Panc1 (cell line): ENCODE data around the gene HRH2. TPM values are rescaled to one million over a fixed set of nuclear protein-coding genes. Genes with fewer than 3 reads are reported as not detected.

ENCODE experiments used
- ATAC-seq: fragments of 200-7000 bp; cut with Tn5 transposase; 2 replicates; pipeline ENCODE4 v1.9.1; 2020; ENCODE audit warnings: mild to moderate bottlenecking, moderate library complexity
- BruUV-seq: library from RNA; stranded (reverse); fragments of 400-500 nt; replicated peaks from 2 replicates; lab custom pipeline; 2021; lab: Mats Ljungman, UMichigan
- CTCF ChIA-PET: fragments of 300-600 bp; sonication (Branson Sonifier 250); formaldehyde crosslinking; loops from one replicate; lab custom pipeline; 2022; ENCODE audit warnings: antibody characterized with exemption; lab: Charles Lee
- POLR2A ChIA-PET: fragments of 300-600 bp; sonication (Branson Sonifier 250); formaldehyde crosslinking; loops from one replicate; lab custom pipeline; 2022; ENCODE audit warnings: antibody characterized with exemption; lab: Charles Lee
- DNase-seq: peaks from one replicate; pipeline ENCODE4 v3.0.0-alpha.2; 2010; ENCODE audit warnings: low read depth, low spot score
- H3K27ac ChIP-seq: 2 replicates; pipeline ENCODE4 v1.5.1; 2011; ENCODE audit warnings: mild to moderate bottlenecking, low read length, inconsistent platforms
- H3K27me3 ChIP-seq: fragments of 200-500 bp; sonication (Bioruptor generic); 2 replicates; pipeline ENCODE4 v1.6.0; 2014; ENCODE audit warnings: low read length, inconsistent platforms; ENCODE audit not compliant: control insufficient read depth, insufficient read depth
- H3K36me3 ChIP-seq: fragments of 200-500 bp; sonication (Bioruptor generic); 2 replicates; pipeline ENCODE4 v1.5.1; 2014; ENCODE audit warnings: inconsistent platforms, mild to moderate bottlenecking, low read length, moderate library complexity; ENCODE audit not compliant: control insufficient read depth, insufficient read depth
- H3K4me1 ChIP-seq: 2 replicates; pipeline ENCODE4 v1.5.1; 2011; ENCODE audit warnings: inconsistent platforms, mild to moderate bottlenecking, low read length, moderate library complexity; ENCODE audit not compliant: control insufficient read depth, insufficient read depth
- H3K4me3 ChIP-seq, 2 experiments: 2 replicates each; pipeline ENCODE4 v1.5.1; 2011 to 2012; ENCODE audit warnings: low read depth in 2 of 2, low read length in 2 of 2, mild to moderate bottlenecking in 2 of 2, inconsistent platforms in 1 of 2, moderate library complexity in 1 of 2
- H3K9me3 ChIP-seq: fragments of 200-500 bp; sonication (Bioruptor generic); 2 replicates; pipeline ENCODE4 v1.5.1; 2014; ENCODE audit warnings: low read depth, mild to moderate bottlenecking, inconsistent platforms, low read length, moderate library complexity; ENCODE audit not compliant: control insufficient read depth, insufficient read depth
- POLR2AphosphoS5 ChIP-seq: IDR thresholded peaks from 2 replicates; pipeline ENCODE4 v1.6.1; 2012; ENCODE audit warnings: mild to moderate bottlenecking, low read depth, low read length, moderate library complexity
- SIN3A ChIP-seq: IDR thresholded peaks from 2 replicates; pipeline ENCODE4 v1.6.1; 2012; ENCODE audit warnings: low read depth, mild to moderate bottlenecking, low read length, moderate library complexity, borderline replicate concordance; ENCODE audit not compliant: insufficient read depth
- TCF7L2 ChIP-seq: IDR thresholded peaks from 2 replicates; pipeline ENCODE4 v1.6.1; 2011; ENCODE audit warnings: mild to moderate bottlenecking, low read depth, low read length, inconsistent platforms
- in situ Hi-C: cut with HindIII; loops from 2 replicates; pipeline ENCODE4 v1.10.0; 2016; ENCODE audit warnings: low sequenced_read_pairs, low pct_unique_long_range_greater_than_20kb
- intact Hi-C: fragments of 100-400 bp; cut with micrococcal nuclease; formaldehyde crosslinking; loops from one replicate; pipeline ENCODE4 v1.10.0; 2022; ENCODE audit not compliant: unreplicated experiment
- total RNA-seq: library from RNA; stranded (reverse); gene quantifications from one replicate; pipeline ENCODE4 v1.2.1, GENCODE V29; 2021; ENCODE audit not compliant: unreplicated experiment
- TF ChIP-seq, protein P1 (sequence below): fragments of 450-650 bp; IDR thresholded peaks from 2 replicates; pipeline ENCODE4 v1.5.1; 2017; ENCODE audit warnings: mild to moderate bottlenecking
- TF ChIP-seq, protein P2 (sequence below), 2 experiments: IDR thresholded peaks; 2 replicates each; pipeline ENCODE4 v1.6.1; 2011 to 2012; ENCODE audit warnings: low read depth in 2 of 2, control low read depth in 1 of 2, low read length in 1 of 2, mild to moderate bottlenecking in 1 of 2, moderate library complexity in 1 of 2; ENCODE audit not compliant: insufficient read depth in 1 of 2

HRH2 gene
- total RNA-seq, 1 experiment from 2014 or later: 0.33 TPM

DNA sequence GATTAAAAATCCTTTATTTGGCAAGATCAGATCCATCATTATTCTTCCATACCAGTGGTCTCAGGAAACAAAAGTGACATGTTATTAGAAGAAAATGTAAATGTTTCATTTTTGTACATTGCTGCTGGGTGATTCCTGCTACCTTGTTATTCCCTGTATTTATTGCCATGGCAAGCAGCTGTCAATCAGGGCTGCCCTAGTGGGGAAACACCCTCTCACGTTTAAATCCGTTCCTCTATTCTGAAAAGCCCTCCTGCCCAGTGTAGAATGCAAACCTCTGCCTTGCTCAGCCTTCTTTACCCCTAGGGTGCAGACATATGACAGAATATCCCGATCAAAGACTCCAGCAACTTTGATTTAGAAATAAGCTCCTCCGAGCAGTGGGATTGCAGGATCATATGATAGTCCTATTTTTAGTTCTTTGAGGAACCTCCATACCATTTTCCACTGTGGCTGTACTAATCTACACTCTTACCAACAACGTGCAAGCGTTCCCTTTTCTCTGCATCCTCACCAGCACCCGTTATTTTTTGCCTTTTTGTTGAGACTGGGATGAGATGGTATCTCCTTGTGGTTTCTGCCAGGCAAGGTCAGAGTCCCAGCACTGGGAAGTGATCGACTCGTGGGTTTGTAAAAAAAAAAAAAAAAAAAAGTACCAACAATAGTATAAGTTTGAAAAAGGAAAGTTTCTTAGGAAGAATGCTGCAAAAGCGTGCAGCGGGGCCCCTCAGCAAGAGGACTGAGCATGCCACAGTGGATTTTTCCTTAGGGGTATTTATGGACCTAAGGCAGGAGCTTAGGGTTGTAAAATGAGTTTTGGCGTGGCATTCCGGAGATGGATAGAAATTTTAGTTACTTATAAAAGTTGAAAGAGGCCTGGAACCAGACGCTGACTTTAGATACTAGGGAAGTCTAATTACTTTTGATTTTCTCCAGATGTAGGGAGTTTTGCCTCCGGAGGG lies 66.7 kb downstream of the HRH2 start:
- TF ChIP-seq SIN3A: no peak
- TF ChIP-seq POLR2AphosphoS5: no peak
- TF ChIP-seq, protein P1, sequence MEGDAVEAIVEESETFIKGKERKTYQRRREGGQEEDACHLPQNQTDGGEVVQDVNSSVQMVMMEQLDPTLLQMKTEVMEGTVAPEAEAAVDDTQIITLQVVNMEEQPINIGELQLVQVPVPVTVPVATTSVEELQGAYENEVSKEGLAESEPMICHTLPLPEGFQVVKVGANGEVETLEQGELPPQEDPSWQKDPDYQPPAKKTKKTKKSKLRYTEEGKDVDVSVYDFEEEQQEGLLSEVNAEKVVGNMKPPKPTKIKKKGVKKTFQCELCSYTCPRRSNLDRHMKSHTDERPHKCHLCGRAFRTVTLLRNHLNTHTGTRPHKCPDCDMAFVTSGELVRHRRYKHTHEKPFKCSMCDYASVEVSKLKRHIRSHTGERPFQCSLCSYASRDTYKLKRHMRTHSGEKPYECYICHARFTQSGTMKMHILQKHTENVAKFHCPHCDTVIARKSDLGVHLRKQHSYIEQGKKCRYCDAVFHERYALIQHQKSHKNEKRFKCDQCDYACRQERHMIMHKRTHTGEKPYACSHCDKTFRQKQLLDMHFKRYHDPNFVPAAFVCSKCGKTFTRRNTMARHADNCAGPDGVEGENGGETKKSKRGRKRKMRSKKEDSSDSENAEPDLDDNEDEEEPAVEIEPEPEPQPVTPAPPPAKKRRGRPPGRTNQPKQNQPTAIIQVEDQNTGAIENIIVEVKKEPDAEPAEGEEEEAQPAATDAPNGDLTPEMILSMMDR: no peak
- no peak for TF ChIP-seq TCF7L2
- TF ChIP-seq, protein P2, sequence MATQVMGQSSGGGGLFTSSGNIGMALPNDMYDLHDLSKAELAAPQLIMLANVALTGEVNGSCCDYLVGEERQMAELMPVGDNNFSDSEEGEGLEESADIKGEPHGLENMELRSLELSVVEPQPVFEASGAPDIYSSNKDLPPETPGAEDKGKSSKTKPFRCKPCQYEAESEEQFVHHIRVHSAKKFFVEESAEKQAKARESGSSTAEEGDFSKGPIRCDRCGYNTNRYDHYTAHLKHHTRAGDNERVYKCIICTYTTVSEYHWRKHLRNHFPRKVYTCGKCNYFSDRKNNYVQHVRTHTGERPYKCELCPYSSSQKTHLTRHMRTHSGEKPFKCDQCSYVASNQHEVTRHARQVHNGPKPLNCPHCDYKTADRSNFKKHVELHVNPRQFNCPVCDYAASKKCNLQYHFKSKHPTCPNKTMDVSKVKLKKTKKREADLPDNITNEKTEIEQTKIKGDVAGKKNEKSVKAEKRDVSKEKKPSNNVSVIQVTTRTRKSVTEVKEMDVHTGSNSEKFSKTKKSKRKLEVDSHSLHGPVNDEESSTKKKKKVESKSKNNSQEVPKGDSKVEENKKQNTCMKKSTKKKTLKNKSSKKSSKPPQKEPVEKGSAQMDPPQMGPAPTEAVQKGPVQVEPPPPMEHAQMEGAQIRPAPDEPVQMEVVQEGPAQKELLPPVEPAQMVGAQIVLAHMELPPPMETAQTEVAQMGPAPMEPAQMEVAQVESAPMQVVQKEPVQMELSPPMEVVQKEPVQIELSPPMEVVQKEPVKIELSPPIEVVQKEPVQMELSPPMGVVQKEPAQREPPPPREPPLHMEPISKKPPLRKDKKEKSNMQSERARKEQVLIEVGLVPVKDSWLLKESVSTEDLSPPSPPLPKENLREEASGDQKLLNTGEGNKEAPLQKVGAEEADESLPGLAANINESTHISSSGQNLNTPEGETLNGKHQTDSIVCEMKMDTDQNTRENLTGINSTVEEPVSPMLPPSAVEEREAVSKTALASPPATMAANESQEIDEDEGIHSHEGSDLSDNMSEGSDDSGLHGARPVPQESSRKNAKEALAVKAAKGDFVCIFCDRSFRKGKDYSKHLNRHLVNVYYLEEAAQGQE (IDR thresholded peaks at IDR 0.05; ENCODE audit: insufficient read depth in 1 of 2, low read depth in 2 of 2, low read length in 1 of 2): no peak
- no TSS peak for BruUV-seq
- H3K36me3 ChIP-seq: no peaks in the 10 kb centered on the region
- no peak overlapping the region for H3K27ac ChIP-seq
- POLR2A ChIA-PET: interaction anchor here (0.7 kb wide), 1 partner anchor 90 kb away, joined by 6 read pairs; no protein-coding TSS in a partner anchor
- ATAC-seq (no peak), DNase-seq (no peak)
- intact Hi-C loops: no loop called here
- H3K4me3 ChIP-seq: no peak overlapping the region
- in situ Hi-C loops: no loop called here
- no peaks in the 10 kb centered on the region for H3K27me3 ChIP-seq
- H3K9me3 ChIP-seq: no peaks in the 10 kb centered on the region
- no peaks in the 10 kb centered on the region; the same call in 1 of the 2 replicates for H3K4me1 ChIP-seq
- CTCF ChIA-PET: interaction anchor here (0.7 kb wide), 1 partner anchor 11 kb away, joined by 4 read pairs; no protein-coding TSS in a partner anchor

DNA sequence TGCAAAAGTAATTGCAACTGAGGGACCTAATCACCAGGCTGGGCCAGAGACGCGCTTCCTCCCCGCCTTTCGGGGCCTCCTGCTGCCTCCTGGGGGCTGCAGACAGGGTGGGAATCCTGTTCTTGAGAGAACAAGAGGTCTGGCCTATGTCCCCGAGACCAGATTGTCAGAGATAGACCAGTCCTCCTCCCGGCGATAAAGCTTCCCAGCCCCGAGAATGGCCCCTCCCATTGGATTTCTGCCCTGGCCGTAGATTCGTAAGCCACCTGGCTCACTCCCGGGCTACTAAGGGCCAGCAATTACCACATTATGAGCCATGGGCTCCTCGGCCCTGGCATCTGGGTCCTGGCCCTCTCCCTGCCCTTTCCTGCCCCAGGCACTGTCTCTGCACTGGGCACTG lies 70.4 kb downstream of the HRH2 start:
- ChIA-PET POLR2A (no interaction called here), CTCF (interaction anchor here (1.8 kb wide), 1 partner anchor 194 kb away, joined by 8 read pairs; no protein-coding TSS in a partner anchor)
- BruUV-seq: no TSS peak
- Histone ChIP-seq H3K9me3 (no peaks in the 10 kb centered on the region; the same call in 1 of the 2 replicates), H3K27me3 (no peaks in the 10 kb centered on the region), H3K27ac (no peak overlapping the region), H3K4me1 (peaks cover 3% of the 10 kb centered on the region; the same call in 1 of the 2 replicates), H3K4me3 (no peak overlapping the region), H3K36me3 (no peaks in the 10 kb centered on the region)
- DNase-seq (no peak), ATAC-seq (no peak)
- intact Hi-C loops (no loop called here), in situ Hi-C loops (no loop called here)
- TF ChIP-seq POLR2AphosphoS5 (no peak), SIN3A (no peak)
- TF ChIP-seq, protein P2 (IDR thresholded peaks at IDR 0.05; ENCODE audit: insufficient read depth in 1 of 2, low read depth in 2 of 2, low read length in 1 of 2): no peak
- TF ChIP-seq, protein P1: no peak
